ENCODE measurements around the gene PLEKHM1.

Gene PLEKHM1

DNA sequence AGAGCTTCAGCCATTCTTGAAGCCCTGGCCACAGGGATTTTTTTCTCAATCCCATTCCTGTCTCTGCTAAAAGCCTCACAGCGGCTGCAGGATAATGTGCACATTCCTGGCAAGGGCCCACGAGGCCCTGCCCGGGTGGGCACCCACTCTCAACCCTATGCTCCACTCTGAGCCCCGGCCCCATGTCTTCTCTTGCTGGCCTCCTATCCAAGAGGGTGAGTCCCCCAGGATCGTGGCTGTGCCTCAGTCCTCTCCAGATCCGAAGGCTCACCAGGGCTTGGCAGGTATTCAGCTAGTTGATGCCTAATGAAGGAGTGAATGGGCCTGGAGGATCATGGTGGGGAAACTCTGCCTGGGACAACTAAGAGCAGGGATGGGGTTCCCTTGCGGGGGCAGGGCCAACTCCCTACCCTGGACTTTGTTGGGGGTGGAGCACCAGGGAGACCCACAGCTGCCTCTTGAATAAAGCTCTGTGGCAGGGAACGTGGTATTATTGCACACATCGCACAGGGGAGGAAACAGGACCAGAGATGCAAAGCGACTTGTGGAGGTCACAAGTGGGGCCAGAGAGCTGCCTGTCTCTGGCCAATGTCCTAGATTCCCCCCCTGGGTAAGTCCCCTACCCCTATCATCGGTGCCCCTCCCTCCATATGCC lies 63.2 kb downstream of the PLEKHM1 start:
- no peak for DNase-seq

DNA sequence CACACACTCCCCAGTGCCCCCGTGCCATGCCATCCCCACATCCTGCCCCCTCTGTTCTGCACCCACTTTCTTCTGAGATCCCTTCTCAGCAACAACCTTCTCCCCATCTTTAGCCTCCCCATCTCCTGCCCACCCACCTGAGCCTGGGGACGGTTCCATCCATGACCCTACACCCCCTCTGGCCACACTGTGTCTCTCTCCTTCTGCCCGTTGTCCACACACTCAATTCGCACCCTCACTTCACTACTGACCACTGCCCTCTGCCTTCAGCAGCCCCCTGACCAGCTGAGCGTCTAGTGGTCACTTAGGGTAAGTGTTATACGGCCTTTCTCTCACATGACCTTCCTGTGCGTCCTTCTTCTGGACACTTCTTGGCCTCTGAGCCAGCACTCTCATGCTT lies 64.0 kb downstream of the PLEKHM1 start:
- DNase-seq = no peak

DNA sequence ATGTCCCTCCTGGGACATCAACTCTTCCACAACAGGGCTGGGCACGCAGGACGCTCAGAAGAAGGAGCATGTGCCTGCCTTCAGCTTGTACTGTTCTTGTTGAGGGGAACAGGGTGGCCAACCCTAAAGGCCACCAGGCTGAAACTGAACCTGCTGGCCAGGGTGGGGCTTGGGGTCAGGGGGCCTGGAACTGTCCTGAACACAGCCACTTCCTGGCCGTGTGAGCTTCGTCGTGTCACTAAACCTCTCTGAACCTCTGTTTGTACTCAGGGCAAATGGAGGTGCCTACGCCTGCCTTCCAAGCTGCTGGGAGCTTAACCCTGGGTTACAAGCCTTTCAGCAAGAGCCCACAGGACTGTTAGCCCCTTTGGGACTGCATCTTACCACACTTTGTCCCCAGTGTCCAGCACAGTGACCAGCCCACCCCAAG lies 64.5 kb downstream of the PLEKHM1 start:
- DNase-seq = no peak

DNA sequence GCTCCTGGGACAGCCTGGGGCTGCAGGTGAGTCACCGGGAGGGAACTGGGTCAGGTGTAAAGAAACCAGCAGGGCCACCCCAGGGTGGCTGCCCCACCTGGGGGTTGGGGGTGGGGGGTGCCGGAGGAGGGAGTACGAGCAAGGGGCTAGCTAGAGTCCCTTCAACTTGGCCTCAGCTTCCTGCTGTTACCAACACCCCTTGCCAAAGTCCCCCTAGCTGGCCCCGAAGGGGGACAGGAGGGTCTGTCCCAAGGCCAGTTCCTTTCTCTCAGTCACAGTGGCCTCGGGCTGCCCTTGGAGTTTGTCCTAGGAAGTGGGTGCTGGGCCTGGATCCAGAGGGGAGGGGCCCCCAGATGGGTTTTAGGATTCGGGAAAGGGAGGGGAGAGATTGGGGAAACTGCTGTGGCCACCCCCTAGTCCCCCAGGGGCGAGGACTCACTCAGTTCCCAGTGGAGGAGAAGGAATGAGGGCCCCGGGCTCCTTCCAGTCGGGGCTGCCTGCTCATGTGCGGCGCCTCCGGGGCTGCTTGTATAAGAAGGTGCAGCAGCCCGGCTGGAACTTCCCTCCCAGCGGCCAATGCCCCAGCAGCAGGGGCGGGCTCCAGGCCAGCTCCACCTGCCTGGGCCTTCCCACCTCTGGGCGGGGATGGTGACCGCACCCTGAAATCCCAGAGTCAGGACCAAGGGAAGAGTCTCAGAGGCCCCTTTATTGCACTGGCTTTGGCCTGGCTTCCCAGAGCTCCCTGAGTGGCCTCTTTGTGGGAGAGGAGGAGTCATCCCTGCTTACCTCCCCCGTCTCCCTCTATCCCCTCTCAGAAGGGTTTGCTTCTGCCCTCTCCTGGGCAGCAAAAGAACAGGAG lies 65.2 kb downstream of the PLEKHM1 start:
- DNase-seq = no peak

DNA sequence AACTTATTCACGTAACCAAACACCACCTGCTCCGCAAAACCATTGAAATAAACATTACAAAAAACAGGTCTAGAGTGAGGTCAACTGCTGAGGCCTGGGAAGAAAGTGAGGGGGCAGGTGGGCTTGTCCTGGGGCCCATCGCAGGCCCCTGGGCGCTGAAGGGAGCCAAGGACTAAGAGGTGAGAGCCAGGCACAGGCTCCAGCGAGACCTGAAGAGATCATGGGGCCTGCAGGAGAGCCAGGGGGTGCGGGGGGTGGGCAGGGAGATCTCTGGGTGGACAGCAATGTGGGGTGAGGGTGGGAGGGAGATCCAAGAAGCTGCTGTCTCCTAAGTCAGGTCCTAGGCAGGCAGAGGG lies 65.8 kb downstream of the PLEKHM1 start:
- no peak for DNase-seq

DNA sequence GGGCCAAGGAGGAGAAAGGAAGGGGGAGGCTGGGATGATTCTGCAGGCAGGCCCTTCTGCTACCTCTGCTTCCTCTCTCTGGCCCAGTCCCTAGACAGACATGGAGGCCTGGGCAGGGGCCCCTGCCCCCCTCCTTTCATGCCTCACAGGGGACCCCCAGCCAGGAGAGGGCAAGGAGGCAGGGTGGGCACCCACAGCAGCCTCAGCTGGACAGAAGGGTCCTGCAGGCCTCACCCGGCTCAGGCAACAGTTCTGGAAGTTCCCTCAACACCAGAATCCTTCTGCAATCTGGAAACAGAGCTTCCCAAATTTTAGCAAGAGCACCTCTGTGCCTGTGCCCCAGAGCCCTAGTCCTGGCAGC lies 66.6 kb downstream of the PLEKHM1 start:
- DNase-seq = no peak

DNA sequence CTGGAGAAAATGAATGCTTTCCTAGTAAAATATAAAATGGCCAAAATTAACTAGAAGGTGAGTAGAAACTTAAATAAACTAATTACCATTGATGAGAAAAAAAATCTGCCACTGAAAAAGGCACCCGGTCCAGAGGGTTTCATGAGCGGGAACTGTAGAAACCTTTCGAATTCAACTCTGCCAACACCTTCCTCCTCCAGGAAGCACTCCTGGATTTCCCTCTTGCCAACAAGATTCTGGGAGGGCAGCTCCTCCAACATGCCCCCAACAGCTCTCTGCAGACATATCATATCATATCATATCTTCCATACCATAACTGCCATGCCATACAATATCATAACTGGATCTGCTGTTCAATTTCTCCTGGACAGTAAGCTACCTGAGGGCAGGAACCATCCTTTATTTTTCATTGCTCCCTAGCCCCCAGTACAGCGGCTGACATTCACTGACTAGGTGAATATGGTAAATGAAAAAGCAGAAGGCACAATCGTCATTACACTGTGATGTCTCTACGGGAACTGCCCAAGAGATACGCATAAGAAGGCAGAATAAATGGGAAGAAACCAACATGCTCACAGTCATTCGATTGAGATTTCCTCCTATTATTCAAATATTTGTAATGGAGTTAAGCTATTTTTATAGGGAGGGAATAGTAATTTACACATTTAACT lies 67.1 kb downstream of the PLEKHM1 start:
- no peak for DNase-seq

DNA sequence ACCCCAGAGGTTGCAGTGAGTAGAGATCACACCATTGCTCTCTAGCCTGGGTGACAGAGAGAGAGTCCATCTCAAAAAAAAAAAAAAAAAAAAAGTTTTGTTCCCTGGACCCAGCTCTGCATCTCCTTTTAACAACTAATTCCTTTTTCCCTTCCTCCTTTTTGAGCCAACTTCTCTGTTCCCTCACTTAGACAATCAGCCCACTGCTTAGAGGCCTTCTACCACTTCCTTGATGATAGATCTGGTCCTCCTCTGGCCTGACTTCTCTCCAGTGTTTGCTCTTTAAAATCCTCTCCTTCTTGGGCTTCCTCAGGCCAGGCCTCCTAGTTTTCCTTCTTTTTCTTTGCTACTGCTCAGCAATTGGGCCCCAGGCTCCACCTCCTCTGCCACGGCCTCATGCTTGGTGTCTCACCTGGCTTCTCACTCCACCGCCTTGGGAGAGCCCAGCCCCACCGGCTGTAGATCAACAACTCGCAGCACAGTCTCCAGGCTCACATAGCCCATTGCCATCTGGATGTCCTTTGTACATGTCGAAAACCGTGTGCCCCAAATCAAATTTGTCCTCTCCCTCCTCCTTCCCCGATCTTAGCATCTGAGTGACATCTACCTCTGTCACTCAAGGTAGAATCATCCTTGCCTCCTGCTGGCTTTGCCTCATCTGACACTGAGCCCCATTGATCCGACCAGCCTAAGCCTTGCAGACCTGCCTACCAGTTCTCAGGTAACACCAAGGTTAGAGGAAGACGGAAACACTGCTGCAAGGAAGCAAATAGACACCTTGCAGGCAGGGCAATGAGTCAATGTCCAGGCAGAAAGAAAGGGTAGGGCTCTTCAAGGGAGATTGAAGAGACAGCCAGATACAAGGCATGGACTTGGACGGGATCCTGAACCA lies 75.3 kb downstream of the PLEKHM1 start:
- DNase-seq = no peak

DNA sequence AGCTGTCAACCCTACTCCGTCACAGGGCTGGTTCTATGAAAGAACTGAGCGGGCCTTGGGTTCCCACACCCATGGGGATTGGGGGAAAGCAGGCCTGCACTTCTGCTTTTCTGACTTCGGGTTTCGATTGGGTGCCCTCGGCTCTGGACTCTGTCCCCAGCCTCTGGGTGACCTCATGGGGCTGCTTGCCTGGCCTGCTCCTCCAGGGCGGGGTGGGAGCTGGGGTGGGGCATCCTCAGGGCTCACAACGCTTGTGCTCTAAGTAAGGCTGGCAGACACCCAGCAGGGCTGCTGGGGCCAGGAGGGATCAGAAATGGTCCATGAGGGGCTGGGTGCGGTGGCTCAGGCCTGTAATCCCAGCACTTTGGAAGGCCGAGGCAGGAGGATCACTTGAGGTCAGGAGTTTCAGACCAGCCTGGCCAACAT lies 77.0 kb downstream of the PLEKHM1 start:
- no peak for DNase-seq

DNA sequence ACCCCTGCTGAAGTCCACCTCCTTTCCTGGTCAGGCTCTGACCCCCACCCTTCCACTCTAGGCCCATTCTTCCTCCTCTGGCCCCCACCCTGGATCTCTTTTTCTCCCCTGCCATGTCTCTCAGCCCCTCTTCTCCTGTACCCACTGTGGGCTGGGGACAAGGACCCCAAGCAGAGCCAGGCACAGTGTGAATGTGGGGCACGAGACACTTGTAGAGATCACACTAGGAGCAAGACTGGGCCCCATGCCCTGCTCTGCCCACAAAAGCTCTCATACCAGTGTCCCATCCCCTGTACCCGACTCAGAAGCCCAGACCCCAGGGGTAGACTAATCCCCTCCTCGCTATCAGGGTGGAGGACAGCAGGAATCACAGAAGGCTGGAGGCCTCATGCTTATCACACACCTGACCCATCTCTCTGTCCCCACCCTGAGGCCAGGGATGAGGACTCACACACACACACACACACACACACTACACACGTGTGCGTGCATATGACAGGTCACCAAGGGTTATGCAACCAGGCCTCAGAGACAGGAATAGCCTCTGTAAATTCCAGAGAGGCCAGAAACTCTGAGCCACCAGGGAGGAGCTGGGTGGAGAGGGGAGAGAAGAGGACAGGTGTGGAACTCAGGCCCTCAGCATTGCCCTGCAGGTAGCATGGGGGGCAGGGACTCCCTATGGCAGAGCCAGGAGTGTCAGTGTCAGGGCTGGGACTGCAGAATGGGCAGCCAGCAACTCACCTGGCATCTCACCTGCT lies 79.0 kb downstream of the PLEKHM1 start:
- no peak for DNase-seq

DNA sequence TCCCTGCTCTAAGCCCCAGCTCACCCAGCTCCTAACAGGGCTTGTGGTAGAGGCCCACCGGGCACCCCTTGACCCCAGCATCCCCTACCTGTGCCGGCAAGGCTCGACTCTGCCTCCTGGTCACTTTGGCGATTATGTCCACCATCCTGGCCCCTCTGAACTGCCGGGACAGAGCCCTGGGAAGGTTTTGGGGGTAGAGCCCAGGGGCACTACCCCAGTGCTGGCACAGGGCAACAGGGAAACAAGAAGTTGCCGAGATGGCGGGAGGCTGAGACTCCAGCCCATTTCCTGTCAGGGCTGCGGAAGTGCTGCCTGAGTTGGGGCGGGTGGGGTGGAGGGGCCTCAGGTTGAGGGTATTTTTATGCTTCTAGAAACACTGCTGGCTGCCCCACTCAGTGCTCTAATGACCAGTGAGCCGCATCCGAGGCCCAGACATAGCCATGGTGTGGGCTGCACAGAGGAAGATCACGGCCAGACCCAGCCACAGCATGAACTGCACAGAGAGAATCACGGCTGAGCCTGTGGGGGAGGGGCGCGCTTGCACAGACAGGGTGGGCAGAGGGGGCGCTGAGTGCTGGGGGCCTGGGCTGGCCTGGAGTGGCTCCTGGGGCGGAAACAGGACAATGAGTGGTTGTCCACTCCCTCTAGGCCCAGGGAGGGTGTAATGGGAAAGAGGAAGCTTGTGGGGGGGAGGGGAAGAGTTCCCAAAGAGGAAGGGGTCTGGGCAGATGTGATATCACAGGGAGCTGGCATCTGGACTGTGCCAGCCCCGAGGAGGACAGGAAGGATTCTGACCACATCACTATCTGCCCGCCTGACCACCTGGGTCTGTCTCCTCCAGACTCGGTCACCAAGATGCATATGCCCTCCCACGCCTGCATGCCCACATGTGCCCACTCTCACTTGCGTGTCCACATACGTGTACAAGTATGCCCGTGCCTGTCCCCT lies 80.1 kb downstream of the PLEKHM1 start:
- peak; percentile 76 for DNase-seq

DNA sequence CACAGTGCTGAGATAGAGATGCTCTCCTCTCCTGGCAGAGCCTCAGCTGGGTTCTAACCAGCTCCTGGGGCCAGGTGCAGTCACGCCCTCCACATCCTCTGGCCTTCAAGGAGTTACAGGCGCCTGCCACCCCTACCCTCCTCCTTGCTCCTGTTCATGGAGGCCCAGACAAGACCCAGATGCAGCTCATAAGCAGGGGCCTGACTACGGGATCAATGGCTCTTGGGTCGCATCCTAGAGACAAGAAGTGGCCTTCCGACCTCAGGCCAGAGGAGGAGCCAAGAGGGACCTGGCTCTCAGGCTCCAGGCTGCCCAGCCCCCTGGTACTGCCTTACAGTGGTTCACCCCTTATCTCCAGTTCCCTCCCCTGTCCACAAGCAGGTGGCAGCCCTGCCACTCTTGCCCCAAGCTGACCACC lies 80.9 kb downstream of the PLEKHM1 start:
- DNase-seq = peak; percentile 21

DNA sequence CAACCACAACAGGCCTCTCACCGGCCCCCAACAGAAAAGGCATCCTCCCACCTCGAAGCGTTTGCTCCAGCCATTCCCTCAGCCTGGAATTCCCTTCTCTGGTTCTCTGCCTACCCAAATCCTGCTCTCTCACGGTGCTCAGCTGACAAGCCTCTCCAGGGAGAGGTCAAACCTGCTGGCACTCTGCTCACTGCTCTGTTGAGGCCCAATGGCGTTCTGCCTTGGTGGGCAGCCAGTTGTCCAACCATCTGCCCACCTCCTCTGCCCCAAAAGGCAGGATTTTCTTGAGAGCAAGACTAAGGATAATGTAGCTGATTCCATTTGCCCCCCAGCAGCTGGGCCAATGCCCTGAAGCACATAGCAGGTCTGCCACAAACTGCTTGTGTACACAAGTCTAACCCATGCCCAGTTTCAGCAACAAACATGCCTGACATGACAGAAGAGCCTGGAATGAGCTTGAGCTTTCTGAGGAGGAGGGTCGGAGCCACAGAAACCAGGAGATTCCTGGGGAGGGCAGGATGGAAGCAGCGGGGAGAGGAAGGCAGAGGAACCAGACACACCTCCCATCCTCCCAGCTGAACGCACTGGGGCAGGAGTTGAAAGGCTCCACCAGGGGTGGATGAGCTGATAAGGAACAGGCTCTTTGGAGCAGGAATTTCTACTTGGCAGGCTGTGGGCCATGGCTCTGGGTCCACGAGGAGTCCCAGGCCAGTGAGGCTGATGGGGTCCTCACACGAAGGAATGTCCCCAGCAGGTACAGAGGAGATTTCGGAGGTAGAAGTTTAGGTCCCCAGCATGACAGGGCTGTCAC lies 81.7 kb downstream of the PLEKHM1 start:
- no peak for DNase-seq

DNA sequence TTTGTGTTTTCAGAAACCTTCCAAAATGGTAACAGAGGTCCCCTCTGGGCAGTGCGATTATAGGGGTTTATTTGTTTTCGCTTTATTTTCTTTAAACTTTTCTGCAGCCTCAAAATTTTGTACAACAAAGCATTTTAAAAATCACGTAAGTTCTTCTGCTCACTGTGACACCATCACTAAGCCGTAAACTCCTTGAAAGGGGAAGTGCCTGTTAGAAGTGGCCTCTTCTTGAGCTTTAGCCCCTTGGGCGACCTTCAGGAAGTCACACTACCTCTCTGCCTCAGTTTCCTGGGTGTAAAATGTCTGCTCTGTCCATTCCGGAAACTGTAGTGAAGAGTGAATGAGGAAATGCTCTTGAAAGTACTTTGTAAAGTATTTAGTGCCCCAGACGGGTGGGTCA lies 84.4 kb downstream of the PLEKHM1 start:
- DNase-seq = no peak

DNA sequence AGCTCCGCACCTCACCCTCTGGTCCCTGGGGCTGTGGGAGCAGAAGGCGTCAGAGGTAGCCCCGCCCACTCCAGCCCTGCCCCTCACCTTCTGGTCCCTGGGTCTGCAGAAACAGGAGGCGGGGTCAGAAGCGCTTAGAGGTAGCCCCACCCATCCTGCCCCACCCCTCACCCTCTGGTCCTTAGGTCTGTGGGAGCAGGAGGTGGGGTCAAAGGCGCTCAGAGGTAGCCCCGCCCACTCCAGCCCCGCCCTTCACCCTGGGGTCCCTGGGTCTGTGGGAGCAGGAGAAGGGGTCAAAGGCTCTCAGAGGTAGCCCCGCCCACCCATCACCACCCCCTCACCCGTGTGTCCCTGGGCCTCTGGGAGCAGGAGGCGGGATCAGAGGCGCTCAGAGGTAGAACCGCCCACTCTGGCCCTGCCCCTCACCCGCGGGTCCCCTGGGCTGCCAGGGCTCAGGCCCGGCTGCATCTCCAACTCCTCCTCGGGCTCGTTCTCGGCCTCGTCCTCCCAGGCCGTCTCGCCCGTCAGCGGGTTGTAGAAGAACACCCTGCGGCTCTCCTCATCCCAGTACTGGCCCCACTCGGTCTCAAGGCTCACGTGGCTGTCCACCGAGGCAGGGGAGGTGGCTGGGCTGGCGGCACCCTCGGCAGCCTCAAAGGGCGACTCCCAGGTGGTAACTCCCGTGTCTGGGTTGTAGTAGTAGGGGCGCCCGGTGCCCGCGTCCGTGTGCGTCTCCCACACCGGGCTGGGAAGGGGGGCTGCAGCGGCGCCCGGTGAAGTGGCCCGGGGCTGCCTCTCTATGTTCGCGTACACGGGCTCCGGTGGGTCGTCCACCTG lies 85.1 kb downstream of the PLEKHM1 start:
- peak; percentile 21 for DNase-seq

DNA sequence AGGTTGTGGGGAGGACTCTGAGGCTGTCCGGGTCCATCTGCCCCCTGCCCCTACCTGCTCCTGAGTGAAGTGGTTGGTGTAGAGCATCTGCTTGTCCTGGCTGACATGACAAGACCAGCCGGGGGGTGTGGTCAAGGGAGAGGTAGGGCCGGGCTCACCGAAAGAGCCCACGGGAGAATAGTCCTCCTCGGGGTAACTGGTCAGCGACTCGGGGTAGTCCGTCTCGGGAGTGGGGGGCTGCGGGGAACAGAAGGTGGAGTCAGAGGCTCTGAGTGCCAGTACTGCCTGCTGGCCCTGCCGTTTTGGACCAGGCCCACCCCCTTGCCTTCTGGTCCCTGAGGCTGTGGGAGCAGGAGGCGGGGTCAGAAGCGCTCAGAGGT lies 85.7 kb downstream of the PLEKHM1 start:
- DNase-seq = no peak

DNA sequence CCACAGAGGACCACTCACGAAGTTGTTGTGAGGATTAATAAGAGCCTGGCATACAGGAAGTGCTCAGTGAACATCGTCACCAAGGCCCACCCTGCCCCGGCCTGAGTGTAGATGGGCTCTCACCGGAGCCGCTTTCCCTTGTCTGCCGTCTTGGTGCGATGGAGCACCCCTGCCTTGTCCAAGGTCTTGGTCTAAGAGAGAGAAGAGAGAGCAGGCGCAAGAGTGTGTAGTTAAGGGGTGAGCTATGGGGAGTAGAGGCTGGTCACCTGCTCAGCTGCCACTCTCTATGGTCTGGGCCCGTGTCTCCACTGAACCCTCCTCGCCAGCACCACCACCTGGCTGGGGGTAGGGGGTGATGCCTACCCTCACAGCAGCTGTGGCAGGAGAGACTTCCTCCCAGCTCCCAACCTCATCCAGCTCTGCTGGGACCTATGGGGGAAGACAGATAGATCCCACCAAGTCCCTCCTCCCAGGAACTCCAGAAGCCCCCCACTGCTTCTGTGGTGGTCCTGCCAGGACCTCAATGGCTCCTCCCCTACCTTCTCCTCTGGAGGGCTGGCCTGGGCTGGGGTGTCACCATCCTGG lies 86.5 kb downstream of the PLEKHM1 start:
- DNase-seq = no peak

DNA sequence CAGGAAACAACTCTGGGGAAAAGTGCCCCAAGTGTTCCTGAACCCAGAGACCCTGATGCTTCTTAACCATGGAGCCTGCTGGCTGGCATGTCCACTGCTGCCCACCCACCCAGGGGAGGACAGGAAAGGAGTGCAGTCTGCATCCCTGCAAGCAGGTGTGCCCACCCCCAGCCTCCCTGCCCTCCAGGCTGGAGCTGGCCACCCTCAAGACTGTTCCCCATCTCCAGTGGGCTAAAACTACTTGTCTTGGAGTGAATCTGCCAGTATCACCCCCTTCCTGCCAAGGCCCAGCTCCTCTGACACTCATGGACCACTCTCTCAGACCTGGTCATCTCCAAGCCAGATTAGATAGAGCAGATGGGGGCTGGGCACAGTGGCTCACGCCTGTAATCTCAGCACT lies 87.6 kb downstream of the PLEKHM1 start:
- DNase-seq = no peak

DNA sequence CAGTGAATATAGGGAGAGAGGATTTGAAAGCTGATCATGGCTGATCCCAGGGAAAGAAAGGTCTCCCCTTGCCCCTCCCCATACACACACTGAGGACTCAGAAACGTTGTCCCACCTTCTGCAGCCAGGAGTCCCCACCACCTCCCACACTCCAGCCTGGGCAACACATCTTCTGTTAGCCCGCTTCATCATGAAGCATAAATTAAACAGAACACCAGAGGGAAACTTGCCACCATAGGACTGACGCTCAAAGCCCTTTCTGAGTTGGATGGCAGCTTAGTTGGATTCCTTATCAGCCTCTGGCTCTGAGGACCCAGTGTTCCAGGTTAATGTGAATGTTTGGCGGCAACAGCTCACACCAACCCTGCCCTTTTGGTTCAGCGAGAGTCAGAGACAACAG lies 91.7 kb downstream of the PLEKHM1 start:
- DNase-seq = no peak

Measured in activated CD4-positive, alpha-beta T cell treated with anti-CD3 and anti-CD28 coated beads, Interleukin-10, Interleukin-2, amounts not matched to agents 100 ng/mL and 50 ng/mL, durations not matched to agents 16 hours and 8 hours (primary cell).